ENCODE results near the gene MAK.
"Not testable (repeated sequence)": the region's sequence is repeated elsewhere in the genome, so short reads cannot be mapped to it uniquely, and the experiment has no call there.

The MAK gene

DNA sequence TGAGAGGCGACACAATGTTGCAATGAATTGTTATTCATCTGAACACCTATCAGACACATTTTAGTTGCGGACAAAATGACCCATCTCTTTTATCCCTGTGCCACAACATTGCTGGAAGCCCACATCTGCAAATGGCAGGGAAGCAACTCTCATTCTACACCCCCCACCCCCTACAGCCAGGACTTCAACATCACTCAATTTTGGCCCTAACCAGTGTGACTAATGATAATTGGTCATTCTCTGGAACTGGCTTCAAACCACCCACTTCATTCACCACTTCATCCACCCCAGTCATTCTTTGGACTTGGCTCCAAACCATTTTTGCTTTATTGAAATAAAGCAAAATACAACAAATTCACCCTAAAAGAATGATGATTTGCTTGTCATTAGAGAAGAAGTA lies 42.0 kb upstream of the MAK start:
- no peak for DNase-seq (ENCODE audit: low read depth)
- H3K4me3 ChIP-seq (ENCODE audit: low read depth, low read length) = no peak overlapping the region
- no peak for TF ChIP-seq CTCF (conservative IDR thresholded peaks at IDR 0.05; ENCODE audit: low read depth, low read length)

GRCh38 chr6:10877871-10878270 lies 39.5 kb upstream of the MAK start:
- no peak for DNase-seq (ENCODE audit: low read depth)
- H3K4me3 ChIP-seq (ENCODE audit: low read depth, low read length) = no peak overlapping the region
- no peak for TF ChIP-seq CTCF (conservative IDR thresholded peaks at IDR 0.05; ENCODE audit: low read depth, low read length)

GRCh38 chr6:10877012-10877411 lies 38.7 kb upstream of the MAK start:
- H3K4me3 ChIP-seq (ENCODE audit: low read depth, low read length) = no peak overlapping the region
- TF ChIP-seq CTCF (conservative IDR thresholded peaks at IDR 0.05; ENCODE audit: low read depth, low read length) = no peak
- no peak for DNase-seq (ENCODE audit: low read depth)

DNA sequence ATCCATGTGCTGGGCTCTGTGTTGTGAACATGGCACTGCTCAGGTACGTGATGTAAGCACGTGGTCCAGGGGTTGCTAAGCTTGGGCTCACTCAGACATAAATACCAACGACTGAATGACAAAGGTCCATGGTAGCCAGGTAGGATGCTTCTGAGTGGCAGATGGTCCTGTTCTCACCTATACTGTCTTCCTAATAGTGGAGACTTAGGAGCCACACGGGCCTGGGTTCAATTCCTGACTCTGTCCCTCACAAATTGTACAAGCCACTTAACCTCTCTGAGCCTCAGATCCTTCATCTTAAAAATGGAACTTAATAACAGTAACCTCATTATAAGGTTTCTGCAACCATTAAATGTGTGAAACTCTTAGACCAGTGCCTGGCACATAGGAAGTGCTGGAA lies 36.7 kb upstream of the MAK start:
- DNase-seq (ENCODE audit: low read depth) = no peak
- H3K4me3 ChIP-seq (ENCODE audit: low read depth, low read length) = no peak overlapping the region
- TF ChIP-seq CTCF (conservative IDR thresholded peaks at IDR 0.05; ENCODE audit: low read depth, low read length) = no peak

DNA sequence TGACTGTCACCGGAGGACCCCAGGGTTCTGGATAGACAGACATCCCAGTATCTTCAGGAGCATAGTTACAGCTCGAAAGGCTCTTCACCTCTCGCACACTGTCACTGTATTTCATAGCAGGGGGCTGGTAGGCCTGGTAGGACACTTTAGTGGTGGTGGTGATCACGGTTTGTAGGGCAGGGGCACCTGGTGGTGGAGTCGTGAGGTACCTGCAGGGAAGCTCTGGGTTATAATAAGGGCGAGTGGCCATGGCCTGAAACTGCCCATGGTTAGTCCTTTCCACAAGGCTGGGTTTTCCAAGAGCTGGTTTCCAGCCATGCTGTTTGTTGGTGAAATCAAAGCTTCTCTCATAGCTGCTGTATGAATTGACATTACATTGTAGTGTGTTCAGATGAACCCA lies 35.9 kb upstream of the MAK start:
- no peak for DNase-seq (ENCODE audit: low read depth)
- no peak for TF ChIP-seq CTCF (conservative IDR thresholded peaks at IDR 0.05; ENCODE audit: low read depth, low read length)
- no peak overlapping the region for H3K4me3 ChIP-seq (ENCODE audit: low read depth, low read length)

GRCh38 chr6:10873374-10873773 lies 35.0 kb upstream of the MAK start:
- no peak for TF ChIP-seq CTCF (conservative IDR thresholded peaks at IDR 0.05; ENCODE audit: low read depth, low read length)
- H3K4me3 ChIP-seq (ENCODE audit: low read depth, low read length) = no peak overlapping the region
- no peak for DNase-seq (ENCODE audit: low read depth)

- H3K4me3 ChIP-seq (ENCODE audit: low read depth, low read length) = no peak overlapping the region
- no peak for DNase-seq (ENCODE audit: low read depth)
- TF ChIP-seq CTCF (conservative IDR thresholded peaks at IDR 0.05; ENCODE audit: low read depth, low read length) = no peak
Observed at GRCh38 chr6:10867952-10868351, 29.6 kb upstream of the MAK start.

- not testable (repeated sequence) for H3K4me3 ChIP-seq (ENCODE audit: low read depth, low read length)
Observed at GRCh38 chr6:10866709-10867108, 28.4 kb upstream of the MAK start.

DNA sequence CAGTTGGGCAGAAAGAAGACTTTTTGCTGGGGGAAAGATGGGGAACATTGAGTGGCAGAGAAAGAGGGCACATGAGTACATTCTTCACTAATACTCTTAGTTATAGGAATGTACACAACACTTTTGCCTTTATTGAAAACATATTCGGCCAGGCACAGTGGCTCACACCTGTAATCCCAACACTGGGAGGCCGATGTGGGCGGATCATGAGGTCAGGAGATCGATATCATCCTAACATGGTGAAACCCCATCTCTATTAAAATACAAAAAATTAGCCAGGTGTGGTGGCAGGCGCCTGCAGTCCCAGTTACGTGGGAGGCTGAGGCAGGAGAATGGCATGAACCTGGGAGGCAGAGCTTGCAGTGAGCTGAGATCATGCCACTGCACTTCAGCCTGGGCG lies 24.7 kb upstream of the MAK start:
- not testable (repeated sequence) for DNase-seq (ENCODE audit: low read depth); H3K4me3 ChIP-seq (ENCODE audit: low read depth, low read length)

More at GRCh38 chr6:10866709-10867108, 28.4 kb upstream of the MAK start:
- DNase-seq (ENCODE audit: low read depth) = not testable (repeated sequence)
